GM12874 (cell line): ENCODE measurements around the gene NOXA1.

Experiments used
- TF ChIP-seq, protein P1 (sequence below): IDR thresholded peaks from 2 replicates; pipeline ENCODE4 v1.5.1; 2011; ENCODE audit warnings: low read depth, mild to moderate bottlenecking, control low read depth, low read length, moderate library complexity; ENCODE audit not compliant: insufficient read depth

Gene NOXA1

DNA sequence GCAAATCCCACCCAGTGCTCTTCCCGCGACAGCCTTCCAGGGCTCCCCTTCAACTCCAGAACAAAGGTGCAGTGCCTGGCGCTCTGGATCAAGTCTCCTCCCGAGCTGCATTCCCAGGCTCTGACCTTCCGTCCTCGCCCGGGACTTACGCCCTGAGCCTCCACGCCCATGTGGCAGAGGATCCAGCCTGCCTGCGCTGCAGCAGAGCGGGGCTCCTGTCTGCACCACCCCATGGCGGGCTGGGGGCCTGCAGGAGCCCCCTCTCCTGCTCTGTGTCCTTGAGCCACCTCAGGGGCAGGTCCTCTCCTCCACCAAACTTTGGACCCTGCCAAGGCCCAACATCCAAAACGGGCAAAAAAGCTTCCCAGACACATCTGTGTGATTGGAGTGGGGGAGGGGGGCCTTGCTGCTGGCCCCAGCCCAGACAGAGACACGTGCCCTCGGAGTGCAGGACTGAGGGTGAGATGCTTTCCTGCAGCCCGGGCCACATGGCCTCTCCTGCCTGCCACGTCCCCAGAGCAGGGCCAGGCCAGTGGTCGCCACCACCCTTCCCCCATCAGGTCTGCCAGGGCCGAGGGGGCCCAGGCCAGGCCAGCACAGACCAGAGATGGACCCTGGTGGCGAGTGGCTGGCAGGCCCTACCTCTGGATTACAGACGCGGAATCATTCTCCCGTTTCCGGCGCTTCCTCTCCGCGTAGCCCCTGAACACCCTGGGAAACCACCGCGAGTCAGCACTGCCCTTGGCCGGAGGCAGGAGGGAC, 31.6 kb downstream of the NOXA1 start:
- TF ChIP-seq, protein P1, sequence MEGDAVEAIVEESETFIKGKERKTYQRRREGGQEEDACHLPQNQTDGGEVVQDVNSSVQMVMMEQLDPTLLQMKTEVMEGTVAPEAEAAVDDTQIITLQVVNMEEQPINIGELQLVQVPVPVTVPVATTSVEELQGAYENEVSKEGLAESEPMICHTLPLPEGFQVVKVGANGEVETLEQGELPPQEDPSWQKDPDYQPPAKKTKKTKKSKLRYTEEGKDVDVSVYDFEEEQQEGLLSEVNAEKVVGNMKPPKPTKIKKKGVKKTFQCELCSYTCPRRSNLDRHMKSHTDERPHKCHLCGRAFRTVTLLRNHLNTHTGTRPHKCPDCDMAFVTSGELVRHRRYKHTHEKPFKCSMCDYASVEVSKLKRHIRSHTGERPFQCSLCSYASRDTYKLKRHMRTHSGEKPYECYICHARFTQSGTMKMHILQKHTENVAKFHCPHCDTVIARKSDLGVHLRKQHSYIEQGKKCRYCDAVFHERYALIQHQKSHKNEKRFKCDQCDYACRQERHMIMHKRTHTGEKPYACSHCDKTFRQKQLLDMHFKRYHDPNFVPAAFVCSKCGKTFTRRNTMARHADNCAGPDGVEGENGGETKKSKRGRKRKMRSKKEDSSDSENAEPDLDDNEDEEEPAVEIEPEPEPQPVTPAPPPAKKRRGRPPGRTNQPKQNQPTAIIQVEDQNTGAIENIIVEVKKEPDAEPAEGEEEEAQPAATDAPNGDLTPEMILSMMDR: no peak

DNA sequence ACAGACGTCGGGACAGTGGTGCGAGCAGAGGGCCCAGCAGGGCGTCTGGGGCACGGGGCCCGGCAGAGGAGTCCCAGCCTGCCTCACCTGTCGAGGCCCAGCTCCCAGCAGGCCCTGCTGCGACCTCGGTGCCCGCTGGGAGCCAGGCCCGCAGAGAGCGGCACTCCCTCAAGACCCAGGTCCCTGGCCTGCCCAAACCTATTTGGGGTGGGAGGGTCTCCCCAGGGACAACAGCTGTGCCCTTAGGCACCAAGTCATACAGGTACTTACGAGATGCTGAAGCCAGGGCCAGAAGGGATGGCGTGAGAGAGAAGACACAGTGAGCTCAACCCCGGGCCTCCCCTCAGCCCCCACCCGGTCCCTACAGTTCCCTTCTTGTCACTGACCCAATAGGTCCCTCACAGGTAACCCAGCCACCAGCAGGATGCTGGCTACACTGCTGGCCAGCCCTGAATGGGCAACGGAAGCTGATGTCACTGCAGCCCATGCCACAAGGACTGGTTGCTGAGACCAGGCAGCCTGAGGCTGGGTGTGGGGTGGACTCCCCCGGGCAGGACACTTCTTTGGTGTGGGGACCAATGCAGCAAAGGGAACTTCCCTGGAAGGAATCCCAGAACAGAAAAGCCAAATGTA, 32.3 kb downstream of the NOXA1 start:
- TF ChIP-seq, protein P1: no peak

DNA sequence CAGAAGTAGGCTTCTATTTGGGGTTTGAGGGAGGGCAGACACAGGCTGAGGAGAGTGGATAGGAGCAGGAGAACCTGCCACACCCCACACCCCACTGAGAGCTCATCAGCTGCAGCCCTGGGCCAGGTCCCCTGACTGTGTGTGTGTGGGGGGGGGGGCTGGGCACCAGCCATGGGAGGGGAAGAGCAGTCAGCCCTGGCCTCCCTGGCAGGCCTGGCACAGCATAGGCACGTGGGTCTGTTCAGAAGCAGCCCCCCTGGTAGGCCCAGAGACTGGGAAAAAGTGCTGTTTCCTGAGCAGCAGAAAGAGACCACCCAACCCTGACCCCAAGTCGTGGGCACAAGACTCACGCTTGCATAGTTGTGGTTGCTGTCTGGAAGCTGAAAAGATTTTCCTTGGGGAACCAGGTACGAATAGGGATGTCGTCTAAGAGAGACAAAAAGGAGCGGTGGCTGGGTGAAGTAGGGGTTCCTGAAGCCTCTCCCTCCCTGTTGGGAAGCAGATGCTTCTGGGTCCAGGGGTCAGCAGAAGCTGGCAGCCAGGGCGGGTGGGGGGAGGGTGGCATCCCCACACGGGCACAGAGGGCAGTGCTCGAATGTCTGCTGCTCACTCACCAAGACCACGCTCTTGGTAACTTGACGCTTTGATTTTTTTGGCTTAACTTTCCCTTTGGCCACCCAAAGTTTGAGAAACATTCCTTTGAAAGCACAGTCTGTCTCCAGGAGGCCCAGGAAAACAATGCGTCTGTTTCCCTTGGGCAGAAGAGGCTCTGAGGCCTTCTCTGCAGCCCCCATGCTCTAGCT, 33.1 kb downstream of the NOXA1 start:
- TF ChIP-seq, protein P1: no peak

DNA sequence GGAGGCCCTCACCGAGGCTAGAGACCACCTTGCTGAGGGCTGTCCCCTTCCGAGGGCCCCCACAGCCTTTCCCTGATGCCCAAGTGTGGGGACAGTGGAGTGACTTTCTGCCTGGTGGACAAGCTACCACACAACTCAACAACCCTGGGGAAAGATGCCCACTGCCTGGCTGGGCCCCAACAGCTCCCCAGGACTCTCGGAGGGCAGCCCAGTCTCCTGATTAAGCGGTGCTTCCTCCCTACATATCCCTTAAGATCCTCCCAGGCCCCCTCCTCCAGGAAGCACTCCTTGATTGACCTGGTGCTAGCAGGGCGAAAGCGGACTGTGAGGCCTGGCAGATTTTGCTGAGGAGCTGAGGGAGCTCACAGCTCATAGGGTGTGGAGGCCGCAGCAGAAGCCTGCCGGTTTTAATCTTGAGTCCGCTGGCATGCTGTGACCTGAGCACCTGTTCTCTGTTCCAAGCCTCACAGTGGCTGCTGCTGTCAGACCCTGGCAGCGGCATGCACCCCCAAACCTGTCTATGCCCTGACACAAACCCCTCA, 33.7 kb downstream of the NOXA1 start:
- TF ChIP-seq, protein P1: no peak

DNA sequence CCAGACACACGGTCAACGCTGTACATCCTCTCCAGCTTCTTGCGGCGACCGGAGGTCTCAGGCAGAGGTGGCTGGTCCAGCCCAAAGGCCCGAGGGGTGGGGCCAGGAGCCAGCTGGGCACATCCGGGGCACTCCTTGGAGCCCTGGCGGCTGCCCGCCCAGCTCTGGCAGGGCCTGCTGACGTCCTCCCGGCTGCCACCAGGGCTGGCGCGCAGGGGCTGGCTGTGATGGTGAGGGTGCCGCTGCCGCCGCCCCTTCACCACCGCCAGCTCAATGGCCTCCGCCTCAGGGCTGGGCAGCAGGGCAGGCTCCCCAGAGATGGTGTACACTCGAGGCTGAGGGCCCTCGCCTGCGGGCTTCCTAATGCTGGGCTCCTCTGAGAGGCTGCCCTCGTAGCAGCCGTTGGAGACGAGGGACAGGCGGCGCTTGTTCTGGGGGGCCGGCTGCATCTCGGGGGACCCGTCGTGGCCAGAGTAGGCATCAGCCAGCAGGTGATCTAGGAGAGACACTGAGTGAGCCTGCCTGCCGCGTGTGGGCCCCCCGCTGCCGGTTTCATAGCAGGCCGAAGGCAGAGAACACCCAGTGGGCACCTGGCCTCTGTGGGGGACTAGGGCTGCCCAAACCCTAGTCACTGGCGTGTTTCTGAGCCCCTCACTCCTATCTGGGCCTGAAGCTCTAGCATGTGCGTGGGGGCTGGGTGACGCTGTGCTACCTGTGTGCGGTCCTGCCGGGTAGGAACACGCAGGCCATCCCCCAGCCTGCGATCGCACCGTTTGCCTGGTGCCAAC, 34.4 kb downstream of the NOXA1 start:
- TF ChIP-seq, protein P1: no peak

DNA sequence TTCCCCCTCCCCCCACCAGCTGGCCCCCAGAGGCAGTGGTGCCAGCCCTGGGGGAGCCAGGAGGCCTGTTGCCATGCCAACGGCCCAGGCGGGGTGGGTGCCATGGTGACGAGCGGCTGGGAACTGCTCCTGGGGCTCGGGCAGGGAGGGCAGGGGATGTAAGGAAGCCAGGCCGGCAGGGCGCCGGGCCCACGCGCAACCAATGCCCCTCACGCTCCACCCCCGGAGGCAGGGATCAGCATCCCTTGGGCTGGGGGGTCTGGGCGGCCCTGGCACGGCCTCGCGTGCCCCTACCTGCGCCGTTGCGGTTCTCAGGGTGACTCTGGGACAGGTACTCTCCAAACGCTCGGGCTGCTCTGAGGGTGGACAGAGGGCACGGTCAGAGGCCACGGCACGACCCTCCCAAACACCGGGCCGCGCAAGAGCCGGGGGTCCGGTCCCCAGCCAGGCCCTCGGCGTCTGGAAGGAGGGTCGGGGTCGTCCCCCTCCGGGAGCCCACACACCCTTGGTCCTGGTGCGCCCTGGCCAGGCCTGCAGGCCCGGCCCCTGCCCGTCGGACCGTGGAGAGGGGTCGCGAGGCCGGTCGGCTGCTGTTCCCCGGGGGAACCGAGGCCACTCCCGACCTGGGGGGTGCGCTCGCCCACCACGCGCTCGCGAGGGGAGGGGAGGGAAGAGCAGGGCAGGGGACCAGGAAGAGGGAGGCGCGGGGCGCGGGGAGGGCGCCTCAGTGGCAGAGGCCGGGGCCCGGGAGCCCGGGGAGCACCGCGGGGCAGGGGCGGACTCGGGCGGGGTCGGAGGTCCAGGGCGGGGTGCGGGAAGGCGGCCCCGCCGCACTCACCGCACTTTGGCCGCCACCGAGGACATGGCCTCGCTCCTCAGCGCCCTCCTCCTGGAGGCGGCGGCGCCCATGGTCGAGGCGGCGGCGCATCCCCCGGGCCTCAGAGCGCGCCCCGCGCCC, 35.3 kb downstream of the NOXA1 start:
- TF ChIP-seq, protein P1: no peak
